GM19438 (cell line): ENCODE results near the gene POLH.
"Not testable (repeated sequence)": the region's sequence is repeated elsewhere in the genome, so short reads cannot be mapped to it uniquely, and the experiment has no call there.

Experiments used
- ATAC-seq: cut with Tn5 transposase; IDR thresholded peaks from one replicate; pipeline ENCODE4 v1.9.1; 2021; ENCODE audit warnings: low read depth; ENCODE audit not compliant: unreplicated experiment

Gene POLH

GRCh38 chr6:43575772-43576551, at the start of gene POLH, which contains the start of gene XPO5:
POLH (plus strand) TSS chr6:43576185; CDS start chr6:43582320, 6,135 bp downstream.
XPO5 (minus strand) TSS chr6:43576038; CDS start chr6:43575864, 174 bp downstream.
- peak; percentile 88 for ATAC-seq

DNA sequence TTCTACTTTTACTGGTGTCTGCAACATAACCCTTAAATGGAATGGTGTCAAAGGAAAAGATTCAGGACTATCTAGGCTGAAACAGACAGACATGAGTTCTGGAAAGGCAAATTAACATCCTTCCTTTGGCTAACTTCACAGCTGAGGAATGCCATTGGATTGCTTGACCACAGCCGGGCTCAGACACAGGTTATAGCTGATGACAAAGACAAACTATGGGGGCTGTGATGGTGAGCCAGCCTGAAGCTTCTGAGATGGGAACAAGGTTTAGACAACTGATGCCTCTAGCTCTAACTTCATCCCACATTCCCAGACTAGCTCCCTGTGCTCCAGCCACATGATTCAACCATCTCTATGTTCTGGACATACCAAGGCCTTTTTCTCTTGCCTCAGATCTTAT, 43.8 kb upstream of the POLH start:
- no peak for ATAC-seq

DNA sequence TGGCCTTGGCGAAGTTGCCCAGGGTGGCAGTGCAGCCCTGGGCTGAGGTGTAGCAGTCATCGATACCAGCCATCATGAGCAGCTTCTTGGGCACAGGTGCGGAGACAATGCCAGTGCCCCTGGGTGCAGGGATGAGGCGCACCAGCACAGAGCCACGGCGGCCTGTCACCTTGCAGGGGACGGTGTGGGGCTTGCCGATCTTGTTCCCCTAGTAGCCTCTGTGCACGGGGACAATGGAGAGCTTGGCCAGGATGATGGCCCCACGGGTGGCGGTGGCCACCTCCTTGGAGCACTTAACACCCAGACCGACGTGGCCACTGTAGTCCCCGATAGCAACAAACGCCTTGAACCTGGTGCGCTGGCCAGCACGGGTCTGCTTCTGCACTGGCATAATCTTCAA, 37.0 kb upstream of the POLH start:
- ATAC-seq = not testable (repeated sequence)

- ATAC-seq = not testable (repeated sequence)
Measured at GRCh38 chr6:43539409-43539808, 36.6 kb upstream of the POLH start.

DNA sequence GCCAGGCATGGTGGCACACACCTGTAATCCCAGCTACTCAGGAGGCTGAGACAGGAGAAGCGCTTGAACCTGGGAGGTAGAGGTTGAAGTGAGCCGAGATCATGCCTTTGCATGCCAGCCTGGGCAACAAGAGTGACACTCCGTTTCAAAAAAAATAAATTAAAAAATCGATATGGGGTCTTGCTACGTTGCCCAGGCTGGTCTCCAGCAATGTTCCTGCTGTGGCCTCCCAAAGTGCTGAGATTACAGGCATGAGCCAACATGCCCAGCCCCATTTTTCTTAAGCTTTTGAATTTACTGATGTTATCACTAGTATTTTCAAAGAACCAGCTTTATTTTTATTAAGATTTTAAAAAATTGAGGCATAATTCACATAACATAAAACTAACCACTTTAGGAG, 35.5 kb upstream of the POLH start:
- ATAC-seq = no peak

GRCh38 chr6:43541774-43542471, 34.1 kb upstream of the POLH start:
- ATAC-seq = no peak

GRCh38 chr6:43544461-43544860, 31.5 kb upstream of the POLH start:
- ATAC-seq = no peak

- no peak for ATAC-seq
Measured at GRCh38 chr6:43547222-43547621, 28.8 kb upstream of the POLH start.

- ATAC-seq = not testable (repeated sequence)
Measured at GRCh38 chr6:43557620-43558019, 18.4 kb upstream of the POLH start.

DNA sequence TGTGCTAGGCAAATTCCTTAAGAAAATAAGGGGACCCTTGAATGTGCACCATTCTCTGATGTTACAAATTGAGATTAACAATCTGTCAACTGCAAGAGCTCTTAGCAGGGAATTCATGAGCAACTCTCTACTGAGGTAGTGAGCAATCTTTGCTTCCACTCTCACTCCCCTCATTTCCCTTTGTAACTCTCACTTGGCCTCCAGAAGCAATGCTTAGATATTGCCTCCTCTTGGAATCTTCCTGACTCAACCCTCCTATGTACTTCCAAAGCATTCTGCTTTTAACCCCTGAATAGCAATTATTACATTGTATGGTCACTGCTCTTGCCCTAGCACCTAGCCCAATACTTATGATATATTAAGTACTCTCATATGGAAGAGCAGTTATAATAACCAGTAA, 16.7 kb upstream of the POLH start:
- ATAC-seq = no peak

DNA sequence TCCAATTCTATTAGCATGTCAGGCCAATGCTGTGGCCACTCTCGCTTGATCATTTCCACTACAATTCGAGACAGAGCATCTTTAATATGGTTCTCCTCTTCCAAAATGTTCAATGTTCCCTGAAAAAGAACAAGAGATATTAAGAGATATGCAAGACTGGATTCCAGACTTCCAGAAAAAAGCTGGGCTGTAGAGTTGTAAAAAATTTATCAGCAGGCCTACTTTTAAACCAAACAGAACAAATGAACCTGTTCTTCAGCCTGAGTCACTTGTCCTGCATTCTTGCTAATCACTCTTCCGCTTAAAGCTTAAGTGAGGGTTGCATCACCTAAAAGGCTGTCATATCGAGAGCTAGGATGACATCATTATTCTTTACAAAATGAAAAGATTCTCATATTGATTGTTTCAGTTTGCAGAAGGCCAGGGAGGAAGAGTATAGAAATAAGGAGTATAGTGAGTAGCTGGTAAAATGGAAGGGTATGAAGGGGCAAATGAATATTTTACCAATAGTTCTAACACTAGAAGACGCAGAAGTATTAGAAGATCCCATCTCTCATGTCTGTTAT, 5.0 kb upstream of the POLH start:
- ATAC-seq = no peak

DNA sequence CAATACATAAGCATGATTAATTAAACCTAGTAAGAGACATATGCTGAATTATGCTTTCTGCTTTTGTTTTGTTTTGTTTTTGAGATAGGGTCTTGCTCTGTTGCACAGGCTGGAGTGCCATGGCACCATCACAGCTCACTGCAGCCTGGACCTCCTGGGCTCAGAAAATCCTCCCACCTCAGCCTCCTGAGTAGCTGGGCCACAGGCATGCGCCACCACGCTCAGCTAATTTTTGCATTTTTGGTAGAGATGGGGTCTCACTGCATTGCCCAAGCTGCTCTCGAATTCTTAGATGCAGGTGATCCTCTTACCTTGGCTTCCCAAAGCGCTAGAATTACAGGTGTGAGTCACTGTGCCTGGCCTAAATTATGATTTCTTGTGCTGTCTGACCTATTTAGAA, 4.0 kb upstream of the POLH start:
- ATAC-seq = no peak

DNA sequence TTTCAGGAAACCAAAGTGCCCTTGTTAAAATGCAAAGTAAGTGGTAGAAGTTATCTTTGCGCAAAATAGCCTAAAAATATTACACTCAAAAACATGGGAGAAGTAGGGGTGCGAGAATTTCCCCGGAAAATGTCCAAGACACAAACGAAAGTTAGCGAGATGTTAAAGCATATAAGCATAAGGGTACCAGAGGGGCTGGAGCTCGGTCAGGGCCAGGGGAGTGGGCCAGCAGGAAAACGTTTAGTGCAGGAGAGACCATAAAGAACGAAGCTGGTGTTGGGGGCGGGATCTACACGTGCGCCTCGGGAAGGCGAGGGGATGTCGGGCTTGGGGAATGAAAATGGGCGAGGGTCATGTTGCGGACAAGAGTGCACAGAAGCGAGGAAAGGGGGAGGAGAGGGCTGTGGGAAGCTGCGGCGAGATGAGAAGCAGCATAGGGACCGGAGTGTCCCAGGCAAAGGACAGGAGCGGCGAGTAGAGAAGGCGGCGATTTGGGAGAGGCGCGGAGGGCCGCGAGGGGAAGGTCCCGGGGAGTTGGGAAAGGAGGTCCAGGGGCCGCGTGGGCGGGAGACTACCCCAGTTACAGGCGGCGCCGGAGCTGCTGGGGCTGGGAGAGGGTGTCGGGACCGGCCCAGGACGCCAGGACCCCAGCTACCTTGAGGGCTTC, 747 bp upstream of the POLH start:
- peak; percentile 8 for ATAC-seq

GRCh38 chr6:43578748-43579147, 2.8 kb downstream of the POLH start:
- no peak for ATAC-seq

DNA sequence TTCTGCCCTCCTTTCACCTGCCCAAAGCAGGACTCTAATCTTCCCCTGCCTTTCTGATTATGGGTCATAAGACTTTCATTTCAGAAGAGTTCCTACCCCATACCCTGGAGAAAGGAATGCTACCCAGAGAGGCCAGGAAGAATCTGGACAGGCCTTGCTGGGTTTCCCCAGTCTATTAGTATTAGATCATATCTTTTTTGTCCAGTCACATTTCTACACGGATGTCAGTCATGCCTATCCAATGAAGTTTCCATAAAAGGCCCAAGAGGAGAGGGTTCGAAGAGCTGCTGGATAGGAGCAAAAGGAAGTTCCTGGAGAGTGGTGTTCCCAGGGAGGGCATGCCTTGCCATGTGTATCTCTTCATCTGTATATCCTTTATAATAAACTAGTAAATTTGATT, 3.2 kb downstream of the POLH start:
- ATAC-seq = no peak

DNA sequence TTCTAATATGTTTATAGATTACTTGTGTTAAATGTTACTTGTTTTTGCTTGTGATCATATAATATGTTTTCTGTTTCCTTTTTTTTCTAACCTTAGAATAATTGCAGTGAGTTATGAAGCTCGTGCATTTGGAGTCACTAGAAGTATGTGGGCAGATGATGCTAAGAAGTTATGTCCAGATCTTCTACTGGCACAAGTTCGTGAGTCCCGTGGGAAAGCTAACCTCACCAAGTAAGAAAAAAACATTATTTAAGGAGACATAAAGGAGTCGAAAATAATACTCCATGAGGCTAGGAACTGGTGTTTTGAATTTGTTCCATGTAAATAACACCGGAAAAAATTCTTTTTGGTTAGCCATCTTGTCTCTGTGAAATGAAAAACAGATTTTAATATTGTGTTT, 6.9 kb downstream of the POLH start:
- ATAC-seq = no peak

DNA sequence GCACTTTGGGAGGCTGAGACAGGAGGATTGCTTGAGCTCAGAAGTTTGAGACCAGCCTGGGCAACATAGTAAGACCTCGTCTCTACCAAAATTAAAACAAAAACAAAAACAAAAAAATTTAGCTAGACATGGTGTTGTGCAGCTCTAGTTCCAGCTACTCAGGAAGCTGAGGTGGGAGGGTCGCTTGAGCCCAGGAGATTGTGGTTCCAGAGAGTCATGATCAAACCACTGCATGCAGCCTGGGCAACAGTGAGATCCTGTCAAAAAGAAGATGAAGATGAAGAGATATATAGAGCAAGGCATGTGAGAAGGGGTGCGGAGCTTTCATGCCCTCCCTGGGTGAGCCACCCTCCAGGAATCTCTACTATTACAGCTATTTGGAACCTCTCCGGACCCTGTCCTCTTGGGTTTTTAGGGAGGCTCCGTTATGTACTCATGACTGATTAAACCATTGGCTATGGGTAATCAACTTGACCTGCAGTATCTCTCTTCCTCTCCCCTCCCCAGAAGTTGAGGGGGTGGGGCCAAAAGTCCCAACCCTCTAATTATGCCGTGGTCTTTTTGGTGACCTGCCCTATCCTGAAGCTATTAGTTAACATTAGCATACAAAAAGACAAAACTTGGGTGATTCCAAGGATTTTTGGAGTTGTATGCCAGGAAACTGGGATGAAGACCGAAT, 9.0 kb downstream of the POLH start:
- ATAC-seq = no peak

GRCh38 chr6:43588194-43588593, 12.2 kb downstream of the POLH start:
- ATAC-seq = no peak

DNA sequence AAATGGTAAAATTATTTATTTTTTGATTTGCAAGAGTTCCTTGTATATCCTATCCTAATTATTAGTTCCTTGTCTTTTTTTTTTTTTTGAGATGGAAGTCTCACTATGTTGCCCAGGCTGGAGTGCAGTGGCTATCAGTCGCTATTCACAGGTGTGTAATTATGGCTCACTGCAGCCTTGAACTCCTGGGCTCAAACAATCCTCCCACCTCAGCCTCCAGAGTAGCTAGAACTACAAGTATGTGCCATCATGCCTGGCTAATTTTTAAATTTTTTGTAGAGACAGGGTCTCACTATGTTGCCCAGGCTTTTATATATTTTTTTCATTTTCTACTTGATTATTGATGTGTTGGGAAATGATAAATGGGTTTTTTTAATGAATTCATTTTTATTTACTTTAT, 13.6 kb downstream of the POLH start:
- not testable (repeated sequence) for ATAC-seq

DNA sequence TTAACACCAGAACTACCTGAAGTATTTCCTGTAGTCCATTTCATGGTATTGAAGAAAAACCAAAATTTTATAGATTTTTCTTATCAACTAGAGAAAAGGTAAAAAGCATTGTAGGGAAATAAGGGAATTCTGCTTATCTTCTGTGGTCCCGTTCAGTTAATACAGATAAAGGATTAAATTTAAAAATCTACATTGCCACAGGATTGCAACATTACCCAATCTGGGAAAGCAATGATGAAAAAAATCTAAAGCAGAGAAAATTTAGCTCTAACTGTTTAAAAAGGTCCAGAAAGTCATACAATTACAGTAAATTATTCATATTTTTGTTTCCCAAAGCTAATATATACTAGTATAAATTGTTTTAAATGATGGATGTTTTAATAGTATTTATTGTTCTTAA, 18.0 kb downstream of the POLH start:
- no peak for ATAC-seq

GRCh38 chr6:43600595-43600994, 24.6 kb downstream of the POLH start:
- no peak for ATAC-seq
